Myocyte (in vitro differentiated cells): ENCODE measurements around the gene RALGPS1. TPM values are rescaled to one million over a fixed set of nuclear protein-coding genes. Genes with fewer than 3 reads are reported as not detected.
A peak's percentile ranks its signal among the peaks of the same experiment; 100 is the strongest.

ENCODE experiments used
- DNase-seq: peaks from one replicate; pipeline ENCODE4 v3.0.0-alpha.2; 2012; ENCODE audit warnings: low read depth
- total RNA-seq: library from RNA; depleted of rRNA; stranded (reverse); fragments of >200 nt; gene quantifications from 2 replicates; pipeline ENCODE4 v1.2.3, GENCODE V29; 2014

Gene RALGPS1
- total RNA-seq, 1 donor from 2014 or later: 3.6 TPM

GRCh38 chr9:127051881-127052595 lies 137.5 kb downstream of the RALGPS1 start:
- no peak for DNase-seq

GRCh38 chr9:127053057-127053821 lies 138.7 kb downstream of the RALGPS1 start:
- DNase-seq: no peak

DNA sequence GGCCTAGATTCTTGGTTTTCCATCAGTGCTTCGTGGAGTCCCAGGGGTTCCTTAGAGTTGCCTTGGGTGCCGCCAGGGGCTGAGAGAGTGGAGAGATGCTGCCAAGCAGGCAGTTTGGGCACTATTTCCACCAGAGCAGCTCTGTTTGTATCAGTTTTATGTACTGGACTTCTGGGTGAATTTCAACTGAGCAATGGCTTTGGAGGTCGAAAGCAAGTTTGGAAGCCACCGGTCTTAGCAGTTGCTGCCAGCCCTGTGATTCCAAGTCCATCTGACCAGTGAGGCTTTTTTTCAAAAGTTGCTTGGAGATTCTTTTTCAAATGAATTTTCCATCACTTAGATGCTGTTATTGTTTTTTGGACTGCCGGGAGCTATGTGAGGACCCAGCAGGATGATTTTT lies 139.4 kb downstream of the RALGPS1 start:
- no peak for DNase-seq

DNA sequence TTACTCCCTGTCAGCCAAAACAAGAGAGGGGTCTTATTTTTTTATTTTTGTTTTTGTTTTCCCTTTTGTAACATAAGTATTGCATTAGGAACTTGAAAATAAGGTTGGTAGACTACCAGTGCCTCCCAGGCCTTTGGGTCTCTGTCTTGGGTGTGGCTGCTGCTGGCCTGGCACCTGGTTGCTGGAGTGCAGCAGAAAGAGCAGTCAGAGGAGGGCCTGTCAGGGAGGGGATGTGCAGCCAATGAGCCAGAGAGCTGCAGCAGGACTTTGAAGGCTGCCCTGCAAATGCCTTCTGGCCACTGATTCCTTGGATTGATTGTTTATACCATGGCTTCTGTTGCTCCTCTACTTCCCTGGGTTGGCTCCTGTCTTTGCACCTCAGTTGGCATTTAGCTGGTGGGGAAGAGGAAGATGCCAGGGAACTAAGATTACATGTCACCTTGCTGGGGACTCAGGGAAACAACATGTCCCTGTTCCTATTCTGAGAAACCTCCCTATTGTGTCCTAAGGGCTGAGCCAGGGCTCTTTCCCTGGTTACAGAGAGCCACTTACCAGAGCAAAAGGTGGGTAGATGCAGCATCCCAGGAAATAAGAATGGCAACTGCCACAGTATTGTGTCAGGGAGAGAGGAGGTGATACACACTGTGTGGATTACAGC lies 141.3 kb downstream of the RALGPS1 start:
- DNase-seq: no peak

GRCh38 chr9:127056446-127056845 lies 141.9 kb downstream of the RALGPS1 start:
- no peak for DNase-seq

GRCh38 chr9:127058011-127058644 lies 143.5 kb downstream of the RALGPS1 start:
- DNase-seq: no peak

DNA sequence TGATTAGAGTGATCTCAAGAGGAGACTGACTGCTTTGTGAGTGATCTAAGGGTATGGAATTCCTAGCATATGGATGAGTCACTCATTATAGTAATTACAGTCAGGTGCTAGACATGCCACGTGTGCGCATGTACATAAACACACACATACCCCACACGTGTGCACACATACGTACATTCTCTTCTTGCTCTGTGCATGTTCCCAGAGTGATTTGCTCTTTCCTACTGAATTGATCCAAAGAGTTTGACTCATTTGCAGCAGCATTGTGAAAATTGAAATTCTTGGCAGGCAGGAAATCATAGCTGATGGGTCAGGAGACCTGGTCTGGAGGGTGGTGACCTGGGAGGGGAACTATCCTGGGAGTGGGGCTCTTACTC lies 144.1 kb downstream of the RALGPS1 start:
- DNase-seq: no peak

GRCh38 chr9:127059030-127059429 lies 144.4 kb downstream of the RALGPS1 start:
- DNase-seq: no peak

GRCh38 chr9:127059765-127060361 lies 145.3 kb downstream of the RALGPS1 start:
- DNase-seq: no peak

DNA sequence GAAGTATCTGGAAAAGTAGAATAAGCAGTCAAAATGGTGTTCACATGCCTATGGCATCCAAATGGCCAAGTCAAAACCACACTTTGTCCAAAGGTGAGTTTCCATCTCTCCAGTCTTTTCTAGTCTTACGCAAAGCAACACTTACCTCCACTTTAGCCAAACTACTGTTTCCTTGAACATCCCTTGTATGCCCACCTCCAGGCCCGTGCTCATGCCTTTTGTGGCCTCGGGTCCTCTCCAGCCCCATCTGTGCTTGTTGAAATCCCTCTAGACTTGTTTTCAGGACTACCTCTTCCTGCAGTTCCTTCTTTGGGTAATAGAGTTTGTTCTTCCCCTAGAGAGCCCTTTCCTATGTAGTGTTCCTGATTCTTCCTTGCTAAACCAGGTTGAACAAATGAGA lies 146.8 kb downstream of the RALGPS1 start:
- no peak for DNase-seq

GRCh38 chr9:127064335-127064734 lies 149.8 kb downstream of the RALGPS1 start:
- no peak for DNase-seq

- peak; percentile 61 for DNase-seq
Measured at GRCh38 chr9:127065592-127065991, 151.0 kb downstream of the RALGPS1 start.

DNA sequence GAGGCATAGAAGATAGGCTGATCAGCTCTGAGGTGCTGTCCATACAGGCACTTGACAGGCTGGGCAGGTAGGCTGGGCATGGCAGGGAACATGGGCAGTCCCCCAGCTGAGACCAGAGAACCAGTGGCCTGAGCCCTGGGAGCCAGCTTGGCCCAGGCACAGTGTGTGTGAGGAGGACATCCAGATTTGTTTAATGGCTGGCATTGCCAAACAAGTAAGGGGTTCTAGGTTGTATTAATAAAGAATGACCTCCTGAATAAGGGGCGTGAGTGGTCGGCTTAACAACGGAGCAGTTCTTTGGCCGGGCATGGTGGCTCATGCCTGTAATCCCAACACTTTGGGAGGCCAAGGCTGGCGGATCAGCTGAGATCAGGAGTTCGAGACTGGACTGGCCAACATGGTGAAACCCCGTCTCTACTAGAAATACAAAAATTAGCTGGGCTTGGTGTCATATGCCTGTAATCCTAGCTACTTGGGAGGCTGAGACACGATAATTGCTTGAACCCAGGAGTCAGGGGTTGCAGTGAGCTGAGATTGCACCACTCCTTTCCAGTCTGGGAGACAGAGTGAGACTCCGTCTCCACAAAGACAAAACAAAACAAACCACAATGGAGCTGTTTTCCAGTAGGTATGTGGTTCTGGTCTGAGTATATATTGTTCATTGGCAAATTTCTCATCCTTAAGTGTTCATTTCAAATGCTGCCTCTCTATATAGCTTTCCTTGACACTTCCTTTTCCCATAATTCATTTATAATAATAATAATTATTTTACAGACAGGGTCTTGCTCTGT lies 151.7 kb downstream of the RALGPS1 start:
- DNase-seq: no peak

DNA sequence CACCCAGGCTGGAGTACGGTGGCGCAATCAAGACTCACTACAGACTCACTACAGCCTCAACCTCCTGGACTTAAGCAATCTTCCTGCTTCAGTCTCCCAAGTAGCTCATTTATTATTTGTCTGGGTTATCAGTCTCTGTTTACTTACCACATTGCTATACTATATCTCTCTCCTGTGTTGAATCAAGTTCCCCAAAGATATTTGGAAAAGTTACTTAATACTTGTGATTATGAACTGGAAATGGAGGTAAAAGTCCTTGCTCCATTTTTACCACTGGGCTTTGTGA lies 152.2 kb downstream of the RALGPS1 start:
- no peak for DNase-seq

GRCh38 chr9:127067603-127068220 lies 153.1 kb downstream of the RALGPS1 start:
- no peak for DNase-seq

DNA sequence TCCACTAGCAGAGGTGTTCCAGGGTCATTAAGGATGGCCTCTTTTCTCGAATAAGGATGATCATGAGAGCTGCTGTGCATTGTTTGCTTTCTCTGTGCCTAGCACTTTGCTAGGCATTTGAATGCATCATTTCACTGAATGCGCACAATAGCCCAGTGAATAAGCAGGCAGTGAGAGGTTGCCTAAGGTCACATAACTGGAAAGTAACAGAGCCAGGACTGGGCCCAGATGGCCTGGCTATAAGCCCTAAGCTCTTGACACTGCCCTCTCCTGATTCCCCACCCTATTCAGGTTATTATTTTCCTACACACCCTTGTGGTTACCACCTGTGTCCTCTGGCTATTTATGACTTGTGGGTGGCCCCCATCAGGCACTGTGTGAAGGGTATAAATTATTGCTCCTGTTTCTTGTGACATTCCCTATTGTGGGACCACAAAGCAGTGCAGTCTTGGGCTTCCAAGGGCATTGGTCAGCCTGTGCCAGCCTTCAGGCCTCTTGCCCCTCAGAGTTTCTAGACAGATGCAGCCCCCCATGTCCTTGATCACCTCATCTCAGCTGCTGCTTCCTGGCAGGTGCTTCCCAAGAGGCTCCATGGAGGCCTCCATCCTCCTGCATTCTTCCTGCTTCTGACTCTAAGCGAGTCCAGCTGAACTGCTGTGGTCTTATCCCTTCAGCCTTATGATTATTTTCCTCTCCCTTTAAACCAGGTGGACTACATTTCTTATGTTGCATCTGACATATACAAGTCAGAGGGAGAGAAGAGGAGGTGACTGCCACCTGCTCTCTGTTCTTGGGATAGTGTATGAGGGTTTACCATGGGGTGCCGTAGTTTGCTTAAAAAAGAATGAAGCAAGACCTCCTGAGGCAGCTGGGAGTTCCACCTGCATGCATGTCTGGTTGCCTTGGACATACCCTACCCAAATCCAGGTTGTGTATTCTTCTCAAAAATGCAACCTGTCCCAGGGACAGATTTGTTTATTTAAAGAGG lies 160.3 kb downstream of the RALGPS1 start:
- DNase-seq: peak; percentile 80

- DNase-seq: no peak
Measured at GRCh38 chr9:127075624-127076372, 161.2 kb downstream of the RALGPS1 start.
